HEK293 (cell line): Measurements from ENCODE around the gene IGFBP2.

ENCODE experiments used
- CTCF ChIA-PET: fragments of 350-600 bp; formaldehyde crosslinking; extraction: SDS; loops from one replicate; lab custom pipeline; 2021; ENCODE audit warnings: antibody characterized with exemption; lab: Yijun Ruan, JAX
- POLR2A ChIA-PET: fragments of 300-600 bp; formaldehyde crosslinking; extraction: SDS; loops from one replicate; lab custom pipeline; 2020; ENCODE audit warnings: antibody characterized with exemption, inconsistent platforms; lab: Yijun Ruan, JAX
- H3K27ac ChIP-seq: fragments of 200-500 bp; sonication (Bioruptor generic); 2 replicates; pipeline ENCODE4 v1.5.1; 2014; ENCODE audit warnings: low read depth, low read length, control low read depth, inconsistent platforms; ENCODE audit errors: extremely low read depth
- H3K36me3 ChIP-seq, 2 experiments: fragments of 200-500 bp in 1 of 2; sonication (Bioruptor generic) in 1 of 2; 1 replicate in 1 of 2; 2 replicates in 1 of 2; pipeline ENCODE4 v1.5.1; 2014 to 2017; ENCODE audit warnings: inconsistent platforms in 2 of 2, low read length in 2 of 2; ENCODE audit not compliant: control insufficient read depth in 2 of 2, insufficient read depth in 1 of 2
- H3K4me1 ChIP-seq: fragments of 200-500 bp; sonication (Bioruptor generic); 2 replicates; pipeline ENCODE4 v1.5.1; 2014; ENCODE audit warnings: mild to moderate bottlenecking, low read length, inconsistent platforms; ENCODE audit not compliant: control insufficient read depth, insufficient read depth
- H3K4me3 ChIP-seq: 2 replicates; pipeline ENCODE4 v1.5.1; 2011; ENCODE audit warnings: low read depth, mild to moderate bottlenecking, control low read depth, low read length, moderate library complexity
- H3K9me3 ChIP-seq: fragments of 200-500 bp; sonication (Bioruptor generic); 2 replicates; pipeline ENCODE4 v1.5.1; 2014; ENCODE audit warnings: low read depth, low read length, inconsistent platforms; ENCODE audit not compliant: control insufficient read depth, insufficient read depth
- BCL11A ChIP-seq: fragments of 450-650 bp; formaldehyde crosslinking; IDR thresholded peaks from 2 replicates; pipeline ENCODE4 v1.5.1; 2016; ENCODE audit warnings: low read depth, missing biosample characterization, missing genetic modification characterization
- CTCF ChIP-seq: fragments of 450-650 bp; formaldehyde crosslinking; IDR thresholded peaks from 2 replicates; pipeline ENCODE4 v1.5.1; 2016; ENCODE audit warnings: missing biosample characterization, missing genetic modification characterization
- KLF17 ChIP-seq: fragments of 450-650 bp; formaldehyde crosslinking; IDR thresholded peaks from 2 replicates; pipeline ENCODE4 v1.5.1; 2016; ENCODE audit warnings: missing biosample characterization, missing genetic modification characterization
- KLF8 ChIP-seq: fragments of 450-650 bp; formaldehyde crosslinking; IDR thresholded peaks from 2 replicates; pipeline ENCODE4 v1.5.1; 2016; ENCODE audit warnings: missing biosample characterization, missing genetic modification characterization
- OSR2 ChIP-seq: fragments of 450-650 bp; formaldehyde crosslinking; IDR thresholded peaks from 2 replicates; pipeline ENCODE4 v1.5.1; 2016; ENCODE audit warnings: missing biosample characterization, missing genetic modification characterization
- PBX3 ChIP-seq: sonication (generic); formaldehyde crosslinking; IDR thresholded peaks from 2 replicates; pipeline ENCODE4 v1.8.1; 2022; ENCODE audit warnings: mild to moderate bottlenecking, moderate library complexity, missing genetic modification reagents
- REPIN1 ChIP-seq: fragments of 450-650 bp; formaldehyde crosslinking; IDR thresholded peaks from 2 replicates; pipeline ENCODE4 v1.5.1; 2017; ENCODE audit warnings: missing biosample characterization, missing genetic modification characterization, low read depth
- TCF7L2 ChIP-seq: IDR thresholded peaks from 2 replicates; pipeline ENCODE4 v1.6.1; 2011; ENCODE audit warnings: low read depth, mild to moderate bottlenecking, inconsistent platforms, low read length, moderate library complexity, borderline replicate concordance
- YY2 ChIP-seq: fragments of 450-650 bp; formaldehyde crosslinking; IDR thresholded peaks from 2 replicates; pipeline ENCODE4 v1.5.1; 2016; ENCODE audit warnings: missing biosample characterization, missing genetic modification characterization
- ZFP37 ChIP-seq: fragments of 450-650 bp; formaldehyde crosslinking; IDR thresholded peaks from 2 replicates; pipeline ENCODE4 v1.5.1; 2016; ENCODE audit warnings: missing biosample characterization, missing genetic modification characterization
- ZNF148 ChIP-seq: fragments of 450-650 bp; formaldehyde crosslinking; IDR thresholded peaks from 2 replicates; pipeline ENCODE4 v1.5.0; 2017; ENCODE audit warnings: missing biosample characterization, missing genetic modification characterization, borderline replicate concordance
- ZNF155 ChIP-seq: fragments of 450-650 bp; formaldehyde crosslinking; IDR thresholded peaks from 2 replicates; pipeline ENCODE4 v1.5.1; 2016; ENCODE audit warnings: missing biosample characterization, missing genetic modification characterization
- ZNF16 ChIP-seq: fragments of 450-650 bp; formaldehyde crosslinking; IDR thresholded peaks from 2 replicates; pipeline ENCODE4 v1.5.1; 2016; ENCODE audit warnings: low read depth, missing biosample characterization, missing genetic modification characterization
- ZNF292 ChIP-seq: fragments of 450-650 bp; formaldehyde crosslinking; IDR thresholded peaks from 2 replicates; pipeline ENCODE4 v1.5.1; 2016; ENCODE audit warnings: low read depth, missing biosample characterization, missing genetic modification characterization, borderline replicate concordance
- ZNF362 ChIP-seq: fragments of 450-650 bp; formaldehyde crosslinking; IDR thresholded peaks from 2 replicates; pipeline ENCODE4 v1.5.1; 2016; ENCODE audit warnings: missing biosample characterization, missing genetic modification characterization
- ZNF37A ChIP-seq: fragments of 450-650 bp; IDR thresholded peaks from 2 replicates; pipeline ENCODE4 v1.5.1; 2018; ENCODE audit warnings: missing biosample characterization, missing genetic modification characterization
- ZNF514 ChIP-seq: fragments of 450-650 bp; formaldehyde crosslinking; IDR thresholded peaks from 2 replicates; pipeline ENCODE4 v1.5.1; 2016; ENCODE audit warnings: missing biosample characterization, missing genetic modification characterization
- ZNF530 ChIP-seq: fragments of 450-650 bp; formaldehyde crosslinking; IDR thresholded peaks from 2 replicates; pipeline ENCODE4 v1.5.1; 2016; ENCODE audit warnings: low read depth, missing biosample characterization, missing genetic modification characterization
- ZNF658 ChIP-seq: fragments of 450-650 bp; formaldehyde crosslinking; IDR thresholded peaks from 2 replicates; pipeline ENCODE4; 2016; ENCODE audit warnings: missing biosample characterization, missing genetic modification characterization

IGFBP2 gene

GRCh38 chr2:216652566-216652965 lies 19.3 kb downstream of the IGFBP2 start:
- ChIA-PET POLR2A (no interaction called here), CTCF (interaction anchor here (0.6 to 1.6 kb wide), 3 partner anchors 15 to 162 kb away, joined by 3 to 7 read pairs (median 4); no protein-coding TSS in a partner anchor)
- H3K27ac ChIP-seq: no peak overlapping the region
- TF ChIP-seq PBX3 (CRISPR knock-in tag) (no peak), ZNF37A (tag by site-specific recombination) (no peak), ZNF658 (tag by site-specific recombination) (no peak), KLF8 (no peak), ZFP37 (no peak), YY2 (tag by site-specific recombination) (no peak), ZNF292 (tag by site-specific recombination) (no peak), CTCF (tag by site-specific recombination) (no peak), TCF7L2 (no peak), ZNF514 (tag by site-specific recombination) (no peak), ZNF16 (tag by site-specific recombination) (no peak), REPIN1 (no peak), OSR2 (tag by site-specific recombination) (no peak), ZNF148 (tag by site-specific recombination) (no peak), ZNF362 (tag by site-specific recombination) (no peak), ZNF155 (no peak), ZNF530 (tag by site-specific recombination) (no peak), KLF17 (tag by site-specific recombination) (no peak), BCL11A (tag by site-specific recombination) (no peak)
- H3K4me3 ChIP-seq: no peak overlapping the region
- H3K36me3 ChIP-seq: no peaks in the 10 kb centered on the region
- H3K9me3 ChIP-seq: no peaks in the 10 kb centered on the region
- H3K4me1 ChIP-seq: no peaks in the 10 kb centered on the region
